GM21717 (cell line): ENCODE results near the gene KIAA1755.

Experiments used
- ATAC-seq: cut with Tn5 transposase; IDR thresholded peaks from one replicate; pipeline ENCODE4 v1.9.1; 2021; ENCODE audit warnings: mild to moderate bottlenecking, moderate library complexity; ENCODE audit not compliant: unreplicated experiment

The KIAA1755 gene

DNA sequence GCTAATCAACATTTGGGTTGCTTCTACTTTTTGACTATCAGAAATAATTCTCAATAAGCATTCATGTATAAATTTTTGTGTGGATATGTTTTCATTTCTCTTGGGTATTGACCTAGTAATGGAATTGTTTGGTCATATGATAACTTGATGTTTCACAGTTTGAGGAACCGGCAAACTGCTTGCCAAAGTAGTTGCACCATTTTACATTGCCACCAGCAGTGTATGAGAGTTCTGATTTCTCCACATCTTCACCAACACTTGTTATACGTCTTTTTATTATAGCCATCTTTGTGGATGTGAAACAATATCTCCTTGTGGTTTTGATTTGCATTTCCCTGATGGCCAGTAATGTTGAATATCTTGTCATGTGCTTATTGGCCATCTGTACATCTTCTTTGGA is 52.9 kb downstream of the KIAA1755 start:
- ATAC-seq: no peak

DNA sequence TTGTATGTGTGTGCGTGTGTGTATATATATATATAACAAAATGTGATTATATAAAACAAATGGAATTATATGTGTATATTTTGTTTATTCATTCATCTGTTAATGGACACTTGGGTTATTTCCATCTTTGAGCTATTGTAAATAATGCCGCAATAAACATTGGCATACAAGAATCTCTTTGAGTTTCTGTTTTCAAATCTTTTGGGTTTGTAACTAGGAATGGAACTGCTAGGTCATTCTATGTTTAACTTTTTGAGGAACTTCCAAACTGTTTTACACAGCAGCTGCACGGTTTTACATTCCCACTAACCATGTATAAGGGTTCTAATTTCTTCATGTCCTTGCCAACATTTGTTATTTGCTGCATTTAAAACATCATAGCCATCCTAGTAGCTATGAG is 55.5 kb downstream of the KIAA1755 start:
- ATAC-seq: no peak

DNA sequence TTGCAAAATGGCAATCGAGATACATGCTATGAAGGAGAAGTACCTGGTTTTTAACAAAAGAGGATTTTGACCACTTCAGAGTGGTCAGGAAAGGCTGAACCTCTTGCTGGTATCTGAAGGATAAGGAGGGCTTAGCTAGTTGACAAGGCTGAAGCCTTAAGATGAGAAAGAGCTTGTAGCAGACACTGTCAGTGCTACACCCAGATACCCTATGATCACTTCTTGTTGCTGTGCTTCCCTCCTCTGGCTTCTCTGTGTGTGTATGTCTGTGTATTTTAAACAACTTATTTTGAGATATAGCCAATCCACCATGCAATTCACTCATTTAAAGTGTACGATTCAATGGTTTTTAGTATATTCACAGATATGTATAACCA is 56.6 kb downstream of the KIAA1755 start:
- ATAC-seq: no peak

DNA sequence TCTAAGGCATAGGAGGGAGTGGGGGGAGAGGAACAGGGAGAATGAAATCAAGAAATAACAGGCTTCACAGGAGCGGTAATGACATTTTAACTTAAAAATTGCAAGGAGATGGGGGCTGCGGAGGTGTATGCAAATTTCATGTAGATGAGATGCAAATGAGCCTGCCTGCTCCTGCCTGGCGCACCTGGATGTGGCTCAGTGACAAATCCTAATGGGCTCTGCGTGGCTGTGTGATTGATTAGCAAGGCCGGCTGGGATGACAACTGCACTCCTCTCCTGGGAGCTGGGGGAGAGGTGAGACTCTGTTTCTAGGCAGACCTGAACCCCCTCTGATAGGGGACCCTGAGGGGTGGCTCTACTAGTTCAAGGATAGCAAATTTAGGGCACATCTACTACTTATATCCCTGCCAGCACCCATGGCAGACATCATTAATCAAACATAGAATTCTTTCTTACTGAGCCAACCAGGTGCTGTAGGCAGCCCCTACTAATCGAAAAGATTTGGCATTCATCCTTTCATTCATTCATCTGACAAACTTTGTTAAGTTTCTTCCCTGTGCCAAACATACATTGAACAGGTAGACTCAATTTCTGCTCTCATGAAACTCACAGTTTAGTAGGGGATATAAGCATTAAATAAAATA is 57.1 kb downstream of the KIAA1755 start:
- ATAC-seq: no peak

DNA sequence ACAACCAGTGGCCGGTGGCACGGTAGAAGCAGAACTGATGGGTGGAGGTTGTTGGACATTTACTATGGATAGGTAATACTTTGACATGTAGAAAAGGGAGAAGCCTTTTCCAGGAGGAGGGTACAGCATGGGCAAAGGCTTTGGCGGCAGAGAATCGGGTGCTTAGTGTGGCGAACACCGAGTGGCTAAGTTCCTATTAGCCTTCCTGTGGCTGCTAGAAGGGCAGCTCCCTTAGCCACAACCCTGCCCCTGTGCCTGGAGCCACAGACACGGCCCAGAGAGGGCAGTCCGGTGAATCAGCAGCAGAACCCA is 57.6 kb downstream of the KIAA1755 start:
- no peak for ATAC-seq

DNA sequence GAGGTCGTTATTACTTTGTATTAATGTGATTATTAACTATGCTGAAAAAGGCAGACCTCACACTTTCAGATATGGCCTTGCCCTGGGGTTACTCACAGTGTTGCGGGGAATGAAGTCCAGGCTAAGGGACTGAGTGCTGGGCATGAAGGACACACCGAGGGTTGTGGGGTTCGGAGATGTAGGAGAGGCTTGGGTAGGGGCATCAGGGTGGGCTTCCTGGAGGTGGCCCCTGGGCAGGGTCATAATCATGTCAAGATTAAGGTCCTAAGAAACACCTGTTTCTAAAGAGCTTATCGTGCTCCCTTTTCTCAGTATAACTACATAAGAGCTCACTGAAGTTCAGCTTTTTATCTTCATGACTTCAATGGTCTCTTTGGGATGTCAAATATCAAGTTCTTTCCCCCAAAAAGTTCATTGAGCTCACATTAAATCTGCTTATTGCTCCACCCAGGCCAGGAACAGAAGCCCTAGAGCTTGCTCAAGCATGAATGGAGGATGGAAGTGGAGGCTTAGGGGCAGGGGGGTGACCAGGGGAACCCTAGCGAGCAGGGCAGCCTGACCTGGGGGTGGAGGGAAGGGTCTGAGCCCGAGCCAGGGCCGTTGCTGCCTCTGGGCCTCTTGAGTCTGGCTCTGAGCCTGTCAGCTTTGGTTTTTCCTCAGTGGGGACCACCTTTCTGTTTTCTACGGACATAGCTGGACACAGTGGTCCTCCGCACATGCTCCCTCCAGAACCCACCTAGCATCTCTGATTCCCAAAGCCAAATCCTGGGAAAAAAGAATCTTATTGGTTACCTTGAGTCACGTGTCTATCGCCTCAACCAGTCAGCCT is 58.2 kb downstream of the KIAA1755 start:
- no peak for ATAC-seq

DNA sequence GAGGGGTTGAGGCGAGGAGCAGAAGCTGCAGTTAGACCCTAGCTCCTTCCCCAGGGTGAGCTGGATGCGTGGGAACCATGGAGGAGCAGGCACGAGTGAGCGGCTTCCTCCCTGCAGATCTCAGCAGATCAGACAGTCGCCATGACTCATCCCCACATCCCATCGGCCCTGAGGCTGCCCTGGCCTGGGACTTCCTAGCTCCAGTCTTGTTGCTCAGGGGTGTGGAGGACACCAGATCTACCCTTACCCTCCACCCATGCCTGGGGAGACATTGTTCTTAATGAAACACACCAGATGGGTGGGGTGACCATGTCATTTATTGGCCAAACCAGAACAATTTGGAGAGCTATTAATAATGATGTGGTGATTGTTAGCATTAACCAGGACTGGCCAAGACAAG is 59.2 kb downstream of the KIAA1755 start:
- ATAC-seq: no peak

DNA sequence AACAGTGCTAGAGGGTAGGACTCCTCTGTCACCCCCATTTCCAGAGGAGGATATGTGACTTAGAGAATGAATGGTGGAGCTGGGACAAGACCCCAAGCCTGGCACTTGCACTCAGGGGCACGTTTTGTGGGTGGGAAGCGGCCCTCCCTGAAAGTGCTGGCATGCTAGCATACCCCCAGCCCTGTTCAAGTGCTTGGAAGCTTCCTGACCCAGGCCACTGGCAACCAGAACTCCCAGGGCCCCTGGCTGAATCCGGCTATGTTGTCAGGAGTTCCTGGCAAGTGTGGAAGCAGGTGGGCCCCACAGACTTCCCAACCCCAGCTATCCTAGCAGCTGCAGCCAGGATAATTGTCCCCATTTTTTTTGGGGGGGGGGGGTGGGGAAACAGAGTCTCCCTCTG is 59.9 kb downstream of the KIAA1755 start:
- no peak for ATAC-seq

DNA sequence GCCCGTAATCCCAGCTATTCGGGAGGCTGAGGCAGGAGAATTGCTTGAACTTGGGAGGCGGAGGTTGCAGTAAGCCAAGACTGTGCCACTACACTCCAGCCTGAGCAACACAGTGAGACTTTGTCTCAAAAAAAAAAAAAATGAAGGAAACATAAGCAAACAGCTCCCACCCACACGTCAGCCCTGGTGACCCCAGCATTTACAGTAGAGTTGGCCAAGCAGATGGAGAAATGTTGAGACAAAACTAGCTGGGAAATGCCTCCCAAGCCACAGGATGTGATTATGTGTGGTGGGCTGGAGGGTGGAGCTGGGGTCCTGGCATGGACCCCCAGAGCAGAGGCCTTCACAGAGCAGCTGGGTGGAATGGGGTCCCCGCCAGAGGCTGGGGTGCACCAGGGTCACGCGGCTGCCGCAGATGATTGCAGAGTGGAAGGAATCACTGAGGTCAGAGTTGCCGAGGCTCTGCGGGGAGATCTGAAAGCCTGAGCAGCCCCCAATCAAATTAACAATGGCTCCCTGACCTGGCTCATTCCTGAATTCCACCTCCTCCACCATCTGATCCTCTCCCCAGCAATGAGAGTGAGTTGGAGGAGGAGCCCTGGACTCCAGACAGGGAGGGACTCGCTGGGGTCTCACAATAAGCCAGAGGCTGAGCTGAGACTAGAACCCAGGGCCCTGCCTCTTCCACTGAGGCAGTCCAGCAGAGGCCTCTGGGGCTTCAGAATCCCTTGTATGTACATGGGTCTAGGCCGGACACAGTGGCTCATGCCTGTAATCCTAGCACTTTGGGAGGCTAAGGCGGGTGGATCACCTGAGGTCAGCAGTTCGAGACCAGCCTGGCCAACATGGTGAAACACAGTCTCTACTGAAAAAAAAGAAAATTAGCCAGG is 60.8 kb downstream of the KIAA1755 start:
- ATAC-seq: no peak

DNA sequence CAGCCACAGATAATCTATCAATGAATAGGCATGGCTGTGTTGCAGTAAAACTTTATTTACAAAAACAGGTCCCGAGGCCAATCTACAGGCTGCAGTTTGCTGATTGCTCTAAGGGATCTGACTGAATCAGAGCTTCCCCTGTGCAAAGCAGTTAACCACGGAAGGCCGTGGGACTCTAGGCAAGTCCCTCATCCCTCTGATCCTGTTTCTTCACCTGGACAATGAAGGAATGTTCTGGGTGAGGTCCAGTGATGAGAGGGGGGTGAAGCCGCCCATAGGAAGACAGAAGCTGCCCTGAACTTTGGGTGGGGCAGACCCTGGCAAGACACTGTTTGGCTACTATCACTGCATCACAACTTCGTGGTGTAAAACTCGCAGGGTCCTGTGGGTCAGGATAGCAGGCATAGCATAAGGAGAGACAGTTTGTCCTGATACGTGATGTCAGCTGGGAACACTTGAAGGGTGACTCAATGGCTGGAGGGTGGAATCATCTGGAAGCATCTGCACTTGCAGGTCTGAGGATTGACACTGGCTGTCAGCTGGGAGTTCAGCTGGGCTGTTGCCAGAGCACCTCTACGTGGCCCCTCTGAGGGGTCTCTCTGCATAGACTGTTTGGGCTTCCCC is 62.2 kb downstream of the KIAA1755 start:
- ATAC-seq: no peak

DNA sequence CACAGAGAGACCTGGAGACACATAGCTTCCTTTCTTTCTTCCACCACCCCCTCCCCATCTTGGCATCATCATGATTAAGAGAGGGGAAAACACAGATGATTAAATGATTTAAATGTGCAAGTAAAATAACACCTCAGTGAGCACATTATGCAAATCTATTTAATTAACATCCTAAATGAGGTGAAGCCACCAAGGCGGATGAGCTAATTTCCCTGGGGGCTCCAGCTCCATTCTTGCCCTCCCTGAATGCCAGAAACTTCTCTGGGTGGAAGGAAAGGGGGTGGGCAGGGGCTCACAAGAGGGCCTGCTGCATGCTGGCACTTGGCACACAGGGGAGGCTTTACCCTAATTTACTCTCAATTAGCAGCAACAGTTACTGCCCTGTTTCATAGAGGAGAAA is 62.9 kb downstream of the KIAA1755 start:
- ATAC-seq: no peak

DNA sequence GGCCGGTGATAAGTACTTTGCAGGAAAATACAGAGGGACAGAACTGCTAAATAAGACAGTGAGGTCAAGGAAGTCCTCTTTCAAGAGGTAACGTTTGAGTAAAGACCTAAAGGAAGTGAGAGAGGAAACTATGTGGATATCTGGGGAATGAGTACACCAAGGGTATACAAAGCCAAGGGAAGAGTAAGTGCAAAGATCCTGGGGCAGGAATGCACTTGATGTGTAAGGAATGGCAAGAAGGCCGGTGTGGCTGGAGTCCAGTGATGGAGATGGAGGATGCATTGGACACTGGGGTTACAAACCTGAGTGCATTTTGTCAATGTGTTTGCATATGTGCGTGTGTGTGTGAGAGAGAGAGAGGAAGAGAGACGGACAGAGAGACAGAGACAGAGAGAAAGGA is 63.3 kb downstream of the KIAA1755 start:
- ATAC-seq: no peak

DNA sequence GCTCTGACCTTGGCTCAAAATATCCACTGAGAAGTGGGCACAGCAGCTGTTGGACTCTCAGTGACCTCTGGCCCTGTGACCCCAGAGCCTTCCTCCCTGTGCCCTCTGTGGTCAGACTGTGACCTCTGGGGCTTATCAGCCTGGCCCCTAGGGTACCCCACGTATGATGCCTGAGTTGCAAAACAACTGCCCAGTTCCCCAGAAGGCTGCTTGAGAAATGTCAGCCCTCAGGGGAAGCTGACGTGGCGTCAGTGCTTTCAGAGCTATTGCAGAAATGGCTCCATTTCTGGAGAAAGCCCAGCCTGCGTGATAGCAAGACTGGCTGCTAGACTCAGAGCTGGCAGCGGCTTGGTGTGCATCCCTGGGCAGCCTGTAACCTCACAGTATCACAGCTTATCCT is 63.9 kb downstream of the KIAA1755 start:
- no peak for ATAC-seq

DNA sequence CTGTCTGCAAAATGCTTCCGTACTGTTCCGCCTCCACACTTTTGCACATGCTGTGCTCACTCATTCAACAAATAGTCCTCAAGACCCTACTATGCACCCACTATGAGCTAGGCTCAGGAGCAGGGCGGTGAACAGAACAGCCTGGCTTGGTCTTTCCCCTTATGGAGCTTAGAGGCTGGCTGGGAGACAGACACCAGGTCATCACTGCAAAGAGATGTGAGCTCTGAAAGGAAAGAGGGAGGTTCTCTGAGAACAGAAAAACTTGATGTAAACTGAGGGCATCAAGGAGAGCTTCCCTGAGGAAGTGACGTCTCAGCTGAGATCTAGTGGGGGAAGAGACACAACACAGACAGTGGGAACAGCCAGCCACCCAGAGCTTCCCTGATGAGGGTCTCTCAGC is 64.5 kb downstream of the KIAA1755 start:
- ATAC-seq: no peak

DNA sequence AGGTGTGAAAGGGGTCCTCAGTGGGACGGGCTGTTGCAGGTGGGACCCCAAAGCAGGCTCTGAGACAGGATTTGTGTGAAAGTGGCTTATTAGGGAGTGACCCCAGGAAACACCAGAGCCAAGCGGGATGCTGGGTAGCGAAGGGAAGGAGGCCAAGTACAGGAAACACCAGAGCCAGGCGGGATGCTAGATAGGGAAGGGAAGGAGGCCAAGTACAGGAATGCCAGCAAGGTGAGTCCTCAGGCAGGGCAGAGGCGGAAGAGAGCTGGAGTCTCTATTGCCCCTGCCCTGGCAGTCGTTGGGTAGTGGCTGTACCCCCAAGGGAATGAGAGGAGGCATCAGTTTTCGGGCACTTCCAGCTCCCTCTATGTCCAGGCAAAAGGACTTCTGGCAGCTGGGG is 65.0 kb downstream of the KIAA1755 start:
- no peak for ATAC-seq

DNA sequence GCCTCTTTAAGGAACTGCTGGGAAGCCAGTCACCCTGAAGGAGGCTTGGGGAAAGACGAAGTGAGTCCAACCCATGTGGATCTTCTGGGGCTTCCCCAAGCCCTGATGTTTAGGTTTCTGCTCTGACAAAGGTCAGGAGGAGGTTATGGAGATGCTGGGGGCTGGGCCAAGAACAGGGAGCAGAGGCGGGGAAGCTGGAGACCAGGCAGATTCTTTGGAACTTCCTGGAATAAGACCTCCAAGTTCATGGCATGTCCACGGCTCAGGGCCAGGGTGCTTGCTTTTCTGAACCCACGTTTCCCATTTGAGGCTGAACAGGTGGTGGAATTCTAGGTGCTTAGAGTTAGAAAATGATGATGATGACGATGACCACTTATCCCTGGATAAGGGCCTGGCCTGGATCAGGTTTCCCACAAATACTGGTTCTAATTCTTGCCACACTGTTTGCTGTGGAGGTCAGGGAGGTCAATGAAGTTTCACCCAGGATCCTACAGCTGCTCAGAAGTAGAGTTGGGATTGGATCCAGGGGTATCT is 65.5 kb downstream of the KIAA1755 start:
- ATAC-seq: no peak

DNA sequence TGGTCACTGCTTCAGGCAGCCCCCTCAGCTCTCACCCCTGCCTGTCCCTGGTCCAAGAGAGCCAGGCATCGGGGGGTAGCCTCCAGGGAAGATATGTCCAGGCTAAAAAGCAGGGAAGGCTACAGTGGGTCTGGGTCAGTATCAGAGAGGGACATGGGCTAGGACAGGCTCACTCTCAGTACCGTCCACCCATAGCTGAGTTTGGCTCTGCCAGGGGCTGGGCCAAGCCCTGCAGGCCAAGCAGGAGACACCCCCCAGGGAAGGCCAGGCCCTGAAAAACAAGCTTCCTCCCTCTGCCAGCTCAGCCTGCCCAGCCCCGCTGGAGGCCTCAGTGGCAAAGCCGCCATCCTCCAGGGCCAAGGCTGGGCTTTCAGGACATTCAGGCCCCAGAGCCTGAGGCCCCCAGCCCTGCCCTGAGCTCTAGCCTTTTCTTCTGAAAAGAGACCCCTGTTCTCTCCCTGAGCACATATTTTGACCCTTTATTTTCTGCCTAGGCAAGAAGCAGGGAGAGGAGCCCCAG is 66.9 kb downstream of the KIAA1755 start:
- ATAC-seq: no peak

DNA sequence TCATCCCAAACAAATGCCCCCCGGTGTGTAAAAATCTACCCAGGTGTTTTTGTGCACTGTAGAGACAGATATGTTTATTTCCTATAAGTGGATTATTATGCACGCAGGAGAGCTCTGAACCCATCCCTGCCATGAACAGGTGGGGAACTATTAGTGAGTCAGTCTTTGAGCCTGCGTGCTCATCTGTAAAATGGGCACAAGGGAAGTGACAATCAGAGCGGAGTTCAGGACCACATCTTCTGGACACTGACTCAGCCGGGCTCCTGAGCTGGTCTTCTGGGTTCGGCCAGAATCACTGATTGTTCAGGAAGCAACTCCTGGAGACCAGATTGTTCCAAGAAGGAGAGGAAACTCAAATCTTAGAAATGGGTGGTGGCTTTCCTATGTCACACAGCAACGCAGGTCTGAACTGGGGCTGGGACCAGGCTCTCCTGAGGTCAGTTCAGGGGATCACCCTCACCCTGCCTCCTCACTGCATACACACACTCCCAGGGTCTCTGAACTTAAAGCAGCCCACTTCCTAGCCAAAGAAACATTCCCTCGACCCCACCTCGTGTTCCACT is 68.1 kb downstream of the KIAA1755 start:
- ATAC-seq: no peak

DNA sequence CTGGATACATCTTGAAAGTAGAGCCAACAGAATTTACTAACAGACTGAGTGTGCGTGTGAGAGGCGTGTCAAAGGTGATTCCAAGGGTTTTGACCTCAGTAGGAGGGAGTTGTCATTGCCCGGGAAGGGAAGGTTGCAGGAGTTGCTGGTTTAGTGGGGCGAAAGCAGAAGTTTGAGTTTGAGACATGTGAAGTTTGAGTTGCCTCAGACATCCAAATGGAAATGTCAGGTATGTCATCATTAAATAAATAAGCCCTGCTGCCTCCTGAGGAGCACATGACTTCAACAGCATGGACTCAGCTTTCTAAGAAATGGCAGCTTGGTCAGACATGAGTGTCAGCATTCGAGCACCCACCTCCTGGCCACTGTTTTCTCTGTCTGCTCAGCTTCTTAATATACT is 68.9 kb downstream of the KIAA1755 start:
- no peak for ATAC-seq

DNA sequence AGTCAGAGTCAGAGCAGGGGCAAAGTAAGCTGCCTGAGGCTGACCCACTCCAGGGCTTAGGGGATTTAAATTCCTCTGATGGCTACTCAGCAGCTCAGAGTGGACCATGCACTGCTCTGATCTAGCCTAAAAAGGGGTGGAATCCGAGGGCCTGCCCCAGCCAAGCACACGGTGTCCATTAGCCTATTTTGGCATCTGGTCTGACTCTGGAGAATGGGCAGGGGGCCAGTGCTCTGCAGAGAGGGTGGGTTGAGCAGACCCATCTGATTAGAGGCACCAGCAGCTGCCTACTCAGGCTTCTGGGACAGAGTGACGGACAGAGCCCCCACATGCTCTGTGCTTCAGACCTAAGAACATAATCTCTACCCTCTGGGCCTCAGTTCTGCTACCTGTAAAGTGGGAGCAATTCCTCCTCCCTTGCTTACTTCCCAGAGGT is 69.6 kb downstream of the KIAA1755 start:
- no peak for ATAC-seq

DNA sequence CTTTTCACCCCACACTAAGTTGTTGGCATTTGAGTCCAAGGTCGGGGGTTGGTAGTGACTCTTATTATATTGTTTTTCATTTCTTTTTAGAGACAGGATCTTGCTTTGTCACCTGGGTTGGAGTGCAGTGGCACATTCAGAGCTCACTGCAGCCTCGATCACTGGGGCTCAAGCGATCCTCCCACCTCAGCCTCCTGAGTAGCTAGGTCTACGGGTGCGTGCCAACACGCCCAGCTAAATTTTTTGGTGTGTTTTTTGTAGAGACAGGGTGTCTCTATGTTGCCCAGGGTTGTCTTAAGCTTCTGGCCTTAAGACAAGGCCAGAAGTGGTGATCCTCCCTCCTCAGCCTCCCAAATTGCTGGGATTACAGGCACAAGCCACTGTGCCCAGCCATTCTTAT is 70.4 kb downstream of the KIAA1755 start:
- no peak for ATAC-seq
